Measurements from ENCODE around the gene FAM89A. TPM values are rescaled to one million over a fixed set of nuclear protein-coding genes. Genes with fewer than 3 reads are reported as not detected.
"Not testable (repeated sequence)": the region's sequence is repeated elsewhere in the genome, so short reads cannot be mapped to it uniquely, and the experiment has no call there.

The FAM89A gene
- total and polyA plus RNA-seq, 4 donors: 14.3 to 27.1 (median 23.2) TPM

DNA sequence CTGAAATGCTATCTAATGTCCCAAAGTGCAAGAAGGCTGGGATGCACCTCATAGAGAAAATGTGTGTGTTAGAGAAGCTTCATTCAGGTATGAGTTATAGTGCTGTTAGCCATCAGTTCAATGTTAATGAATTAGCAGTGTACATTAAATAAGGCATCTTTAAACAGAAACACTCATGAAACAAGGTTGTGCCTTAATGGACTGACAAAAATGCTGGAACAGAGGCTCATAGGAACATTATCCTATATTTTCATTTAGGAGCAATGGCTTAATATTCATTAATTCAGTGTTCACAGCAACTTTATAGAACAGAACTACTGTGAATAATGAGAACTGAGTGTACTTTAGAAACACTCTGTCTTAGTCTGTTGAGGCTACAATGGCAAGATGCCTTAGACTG lies 15.2 kb upstream of the FAM89A start:
- H3K36me3 ChIP-seq (ENCODE audit: control insufficient read depth in 4 of 4, insufficient read depth in 4 of 4, low read length in 4 of 4): no peaks in the 10 kb centered on the region
- H3K4me3 ChIP-seq: no peak overlapping the region
- no peak overlapping the region for H3K9ac ChIP-seq (ENCODE audit: insufficient read depth in 1 of 2, low read length in 2 of 2)
- no peak for TF ChIP-seq CTCF (IDR thresholded peaks at IDR 0.05; ENCODE audit: control extremely low read depth, extremely low read depth)
- H3K4me1 ChIP-seq (ENCODE audit: control insufficient read depth in 5 of 5, insufficient read depth in 5 of 5, low read length in 5 of 5): peaks cover 0 to 23% (median 4%) of the 10 kb centered on the region in 5 donors
- no peaks in the 10 kb centered on the region for H3K27me3 ChIP-seq (ENCODE audit: control insufficient read depth in 3 of 3, insufficient read depth in 3 of 3, low read length in 2 of 3)
- H3K27ac ChIP-seq (ENCODE audit: low read depth in 1 of 2, low read length in 1 of 2): no peak overlapping the region
- DNase-seq: no peak
- ATAC-seq (ENCODE audit: insufficient read depth, low FRiP score): no peak
- H3K9me3 ChIP-seq (ENCODE audit: control insufficient read depth in 4 of 4, insufficient read depth in 3 of 4, low read length in 3 of 4): peaks cover 0 to 5% (median 0%) of the 10 kb centered on the region in 4 donors

DNA sequence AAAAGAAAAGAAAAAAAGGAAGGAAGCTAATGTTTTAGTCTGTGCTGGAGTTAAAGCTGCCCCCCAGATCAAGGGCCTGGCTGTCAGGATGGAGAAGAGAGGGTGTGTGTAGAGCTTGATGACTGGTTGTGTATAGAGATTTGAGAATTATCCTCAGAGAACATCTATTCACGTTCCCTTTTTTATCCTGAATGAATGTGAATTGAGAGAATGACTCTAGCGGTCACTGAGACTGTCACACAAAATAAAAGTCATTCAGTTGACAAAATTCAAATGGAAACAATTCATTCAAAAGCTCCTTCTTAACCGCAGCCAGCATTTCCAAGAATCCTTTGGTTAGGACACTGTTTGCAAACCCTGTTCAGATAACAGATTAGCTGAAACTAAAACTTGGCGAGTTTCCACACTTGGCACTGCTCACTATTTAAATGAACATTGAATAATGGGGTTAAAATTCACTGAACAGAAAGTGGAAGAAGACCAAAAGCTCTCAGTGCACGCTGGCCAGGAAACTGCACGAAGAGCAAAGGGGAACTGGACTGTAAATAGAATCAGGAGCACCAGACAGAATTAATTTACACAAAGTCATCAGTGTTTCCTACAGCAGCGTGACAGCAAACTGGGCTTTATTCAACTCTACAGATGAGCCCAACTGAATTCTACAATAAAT lies 13.6 kb upstream of the FAM89A start:
- ATAC-seq (ENCODE audit: insufficient read depth, low FRiP score): peak; percentile 54
- 0 to 3% methylated on average over 7 of the region's 7 CpGs for WGBS, 2 donors

GRCh38 chr1:231052777-231053176 lies 12.7 kb upstream of the FAM89A start:
- Histone ChIP-seq H3K4me1 (ENCODE audit: control insufficient read depth in 5 of 5, insufficient read depth in 5 of 5, low read length in 5 of 5) (peaks cover 0 to 23% (median 4%) of the 10 kb centered on the region in 5 donors), H3K27ac (ENCODE audit: low read depth in 1 of 2, low read length in 1 of 2) (no peak overlapping the region), H3K9ac (ENCODE audit: insufficient read depth in 1 of 2, low read length in 2 of 2) (no peak overlapping the region), H3K9me3 (ENCODE audit: control insufficient read depth in 4 of 4, insufficient read depth in 3 of 4, low read length in 3 of 4) (peaks cover 0 to 5% (median 0%) of the 10 kb centered on the region in 4 donors), H3K4me3 (no peak overlapping the region), H3K27me3 (ENCODE audit: control insufficient read depth in 3 of 3, insufficient read depth in 3 of 3, low read length in 2 of 3) (peaks cover 0 to under 1% (median 0%) of the 10 kb centered on the region in 3 donors), H3K36me3 (ENCODE audit: control insufficient read depth in 4 of 4, insufficient read depth in 4 of 4, low read length in 4 of 4) (no peaks in the 10 kb centered on the region)
- no peak for DNase-seq
- WGBS, 2 donors: 94 to 97% methylated on average over 8 of the region's 8 CpGs
- no peak for TF ChIP-seq CTCF (IDR thresholded peaks at IDR 0.05; ENCODE audit: control extremely low read depth, extremely low read depth)
- ATAC-seq (ENCODE audit: insufficient read depth, low FRiP score): no peak

More for the DNA sequence above, 13.6 kb upstream of the FAM89A start:
- H3K4me1 ChIP-seq (ENCODE audit: control insufficient read depth in 5 of 5, insufficient read depth in 5 of 5, low read length in 5 of 5): peaks cover 0 to 23% (median 4%) of the 10 kb centered on the region in 5 donors
- no peaks in the 10 kb centered on the region for H3K27me3 ChIP-seq (ENCODE audit: control insufficient read depth in 3 of 3, insufficient read depth in 3 of 3, low read length in 2 of 3)
- peaks cover 0 to 5% (median 0%) of the 10 kb centered on the region in 4 donors for H3K9me3 ChIP-seq (ENCODE audit: control insufficient read depth in 4 of 4, insufficient read depth in 3 of 4, low read length in 3 of 4)
- H3K27ac ChIP-seq (ENCODE audit: low read depth in 1 of 2, low read length in 1 of 2): peak overlapping the region in 1 of 2 donors; percentile 27
- H3K36me3 ChIP-seq (ENCODE audit: control insufficient read depth in 4 of 4, insufficient read depth in 4 of 4, low read length in 4 of 4): no peaks in the 10 kb centered on the region
- TF ChIP-seq CTCF (IDR thresholded peaks at IDR 0.05; ENCODE audit: control extremely low read depth, extremely low read depth): no peak
- peak; percentile 92 to 100 (median 99) for DNase-seq
- H3K9ac ChIP-seq (ENCODE audit: insufficient read depth in 1 of 2, low read length in 2 of 2): no peak overlapping the region
- no peak overlapping the region for H3K4me3 ChIP-seq

DNA sequence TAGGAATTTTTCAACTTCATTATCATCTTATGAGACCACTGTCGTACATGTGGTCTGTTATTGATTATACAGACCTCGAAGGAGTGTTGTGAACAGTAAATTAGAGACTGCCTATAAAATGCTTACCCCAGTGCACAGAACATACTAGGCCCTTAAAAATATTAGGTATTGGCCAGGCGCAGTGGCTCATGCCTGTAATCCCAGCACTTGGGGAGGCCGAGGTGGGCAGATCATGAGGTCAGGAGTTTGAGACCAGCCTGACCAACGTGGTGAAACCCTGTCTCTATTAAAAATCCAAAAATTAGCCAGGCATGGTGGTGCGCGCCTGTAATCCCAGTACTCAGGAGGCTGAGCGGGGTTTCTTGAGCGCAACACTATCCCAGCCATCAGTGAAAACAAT lies 10.9 kb upstream of the FAM89A start:
- WGBS, 2 donors: 88 to 90% methylated on average over 9 of the region's 9 CpGs
- H3K27me3 ChIP-seq (ENCODE audit: control insufficient read depth in 3 of 3, insufficient read depth in 3 of 3, low read length in 2 of 3); H3K9me3 ChIP-seq (ENCODE audit: control insufficient read depth in 4 of 4, insufficient read depth in 3 of 4, low read length in 3 of 4); ATAC-seq (ENCODE audit: insufficient read depth, low FRiP score); H3K9ac ChIP-seq (ENCODE audit: insufficient read depth in 1 of 2, low read length in 2 of 2); H3K27ac ChIP-seq (ENCODE audit: low read depth in 1 of 2, low read length in 1 of 2); H3K4me3 ChIP-seq; DNase-seq; H3K36me3 ChIP-seq (ENCODE audit: control insufficient read depth in 4 of 4, insufficient read depth in 4 of 4, low read length in 4 of 4): not testable (repeated sequence)
- peaks cover 0 to 23% (median 4%) of the 10 kb centered on the region in 5 donors for H3K4me1 ChIP-seq (ENCODE audit: control insufficient read depth in 5 of 5, insufficient read depth in 5 of 5, low read length in 5 of 5)

Measured in lung (tissue), 12 donors.